RWPE1 (cell line): Measurements from ENCODE around the gene AZIN2.

ENCODE experiments used
- CTCF ChIA-PET: fragments of 350-600 bp; sonication (Branson Sonifier 250); formaldehyde crosslinking; extraction: SDS; loops from one replicate; lab custom pipeline; 2021; lab: Yijun Ruan, JAX
- POLR2A ChIA-PET: fragments of 400-600 bp; formaldehyde crosslinking; extraction: SDS; loops from one replicate; lab custom pipeline; 2020; ENCODE audit warnings: antibody characterized with exemption; ENCODE audit not compliant: low non-redundant PET; lab: Yijun Ruan, JAX
- DNase-seq: peaks from one replicate; pipeline ENCODE4 v3.0.0; 2012; ENCODE audit warnings: low spot score
- H3K27ac ChIP-seq: fragments of 450-650 bp; 2 replicates; pipeline ENCODE4 v1.5.1; 2017
- TF ChIP-seq, protein P1 (sequence below): fragments of 450-650 bp; conservative IDR thresholded peaks from 2 replicates; pipeline ENCODE4 v1.5.1; 2017; ENCODE audit warnings: low read depth, mild to moderate bottlenecking

AZIN2 gene

DNA sequence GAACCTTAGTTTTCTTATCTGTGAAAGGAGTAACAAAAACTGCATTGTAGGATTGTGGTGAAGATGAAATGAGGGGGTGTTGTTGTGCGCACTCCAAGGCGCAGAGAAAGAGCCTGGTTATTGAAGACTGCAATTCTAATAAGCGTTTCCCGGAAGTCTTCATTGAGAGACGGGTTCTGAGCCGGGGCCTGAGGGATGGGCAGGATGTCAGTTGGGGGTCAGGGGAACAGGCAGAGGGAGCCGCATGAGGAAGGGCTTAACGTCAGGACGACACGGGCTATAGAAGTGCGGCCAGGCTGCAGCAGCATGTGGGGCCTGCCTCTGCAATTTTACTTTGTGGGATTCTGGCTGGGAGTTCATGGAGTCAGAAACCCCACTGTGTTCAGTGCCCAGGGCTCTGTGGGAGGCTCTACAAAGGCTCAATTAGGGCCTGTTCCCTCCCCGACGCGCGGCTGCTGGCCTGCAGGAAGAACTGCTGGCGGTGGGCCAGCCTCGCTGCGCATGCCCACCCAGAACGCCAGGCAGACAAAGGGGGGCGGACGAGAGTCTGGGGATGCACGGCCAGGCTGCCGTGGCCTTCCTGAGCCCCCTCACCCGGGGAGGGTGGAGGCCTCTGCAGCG, 80.2 kb downstream of the AZIN2 start:
- H3K27ac ChIP-seq, result no peak overlapping the region
- ChIA-PET POLR2A (no interaction called here), CTCF (no interaction called here)
- no peak for DNase-seq
- TF ChIP-seq, protein P1, sequence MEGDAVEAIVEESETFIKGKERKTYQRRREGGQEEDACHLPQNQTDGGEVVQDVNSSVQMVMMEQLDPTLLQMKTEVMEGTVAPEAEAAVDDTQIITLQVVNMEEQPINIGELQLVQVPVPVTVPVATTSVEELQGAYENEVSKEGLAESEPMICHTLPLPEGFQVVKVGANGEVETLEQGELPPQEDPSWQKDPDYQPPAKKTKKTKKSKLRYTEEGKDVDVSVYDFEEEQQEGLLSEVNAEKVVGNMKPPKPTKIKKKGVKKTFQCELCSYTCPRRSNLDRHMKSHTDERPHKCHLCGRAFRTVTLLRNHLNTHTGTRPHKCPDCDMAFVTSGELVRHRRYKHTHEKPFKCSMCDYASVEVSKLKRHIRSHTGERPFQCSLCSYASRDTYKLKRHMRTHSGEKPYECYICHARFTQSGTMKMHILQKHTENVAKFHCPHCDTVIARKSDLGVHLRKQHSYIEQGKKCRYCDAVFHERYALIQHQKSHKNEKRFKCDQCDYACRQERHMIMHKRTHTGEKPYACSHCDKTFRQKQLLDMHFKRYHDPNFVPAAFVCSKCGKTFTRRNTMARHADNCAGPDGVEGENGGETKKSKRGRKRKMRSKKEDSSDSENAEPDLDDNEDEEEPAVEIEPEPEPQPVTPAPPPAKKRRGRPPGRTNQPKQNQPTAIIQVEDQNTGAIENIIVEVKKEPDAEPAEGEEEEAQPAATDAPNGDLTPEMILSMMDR, result no peak

DNA sequence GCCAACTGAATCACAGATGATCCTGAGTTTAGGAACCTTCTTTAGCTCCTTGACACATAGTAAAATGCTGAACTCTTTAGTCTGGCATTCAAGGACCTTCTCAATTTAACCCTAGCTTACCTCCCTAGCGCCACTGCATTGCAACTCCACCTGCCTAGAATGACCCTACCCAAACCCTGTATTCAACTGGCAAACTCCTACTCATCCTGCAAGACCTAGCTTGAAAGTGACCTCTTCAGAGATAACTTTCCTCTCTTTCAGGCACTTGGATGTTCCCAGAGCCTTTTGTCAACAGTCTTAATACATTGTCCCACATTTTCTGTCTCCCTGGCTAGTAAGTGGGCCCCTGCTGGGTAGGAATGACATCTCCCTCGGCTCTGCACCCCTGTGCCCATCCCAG, 81.2 kb downstream of the AZIN2 start:
- CTCF ChIA-PET, result interaction anchor here (0.6 kb wide), 1 partner anchor 101 kb away, joined by 5 read pairs; no protein-coding TSS in a partner anchor
- no peak overlapping the region for H3K27ac ChIP-seq
- TF ChIP-seq, protein P1, result no peak
- POLR2A ChIA-PET, result no interaction called here
- no peak for DNase-seq

DNA sequence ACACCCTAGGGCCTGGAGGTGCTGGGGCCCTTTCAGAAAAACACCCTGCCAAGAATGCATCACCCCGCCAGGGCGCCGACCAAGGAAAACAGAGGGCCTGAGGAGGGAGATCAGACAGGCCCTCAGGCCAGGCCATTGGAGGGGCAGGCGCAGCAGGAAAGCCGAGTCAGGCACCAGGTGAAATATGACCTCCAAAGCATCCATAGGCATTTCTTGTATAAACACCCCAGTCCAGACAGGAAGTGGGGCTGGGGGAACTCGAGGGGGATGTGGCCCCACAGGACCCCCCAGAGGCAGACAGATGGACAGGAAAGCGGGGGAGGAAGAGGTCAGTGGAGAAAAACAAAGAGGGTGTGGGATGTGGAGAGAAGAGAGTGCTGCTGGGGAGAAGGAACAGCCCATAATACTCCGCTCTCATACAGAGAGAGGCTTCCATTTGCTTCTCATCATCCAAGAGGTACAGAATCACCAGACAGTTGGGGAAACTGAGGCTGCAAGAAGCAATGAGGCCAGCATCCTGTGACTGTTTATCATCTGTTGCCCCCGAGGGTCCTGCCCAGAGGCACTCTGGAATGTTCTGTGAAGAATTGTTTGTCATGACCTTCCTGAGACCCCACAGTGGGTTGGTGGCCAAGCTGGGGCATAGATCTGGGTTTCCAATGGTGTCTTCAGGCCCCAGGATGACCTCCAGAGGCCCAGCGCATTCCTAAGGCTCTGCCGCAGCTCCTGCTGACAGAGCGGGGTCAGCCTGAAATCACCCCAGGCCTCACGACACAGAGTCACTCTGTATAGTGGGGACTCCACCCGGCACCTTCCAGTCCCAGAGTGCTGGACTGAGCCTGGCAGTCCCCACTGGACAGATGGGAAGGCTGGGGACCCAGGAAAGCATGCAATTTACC, 82.9 kb downstream of the AZIN2 start:
- no peak for DNase-seq
- ChIA-PET CTCF (no interaction called here), POLR2A (no interaction called here)
- TF ChIP-seq, protein P1, result no peak
- H3K27ac ChIP-seq, result no peak overlapping the region

DNA sequence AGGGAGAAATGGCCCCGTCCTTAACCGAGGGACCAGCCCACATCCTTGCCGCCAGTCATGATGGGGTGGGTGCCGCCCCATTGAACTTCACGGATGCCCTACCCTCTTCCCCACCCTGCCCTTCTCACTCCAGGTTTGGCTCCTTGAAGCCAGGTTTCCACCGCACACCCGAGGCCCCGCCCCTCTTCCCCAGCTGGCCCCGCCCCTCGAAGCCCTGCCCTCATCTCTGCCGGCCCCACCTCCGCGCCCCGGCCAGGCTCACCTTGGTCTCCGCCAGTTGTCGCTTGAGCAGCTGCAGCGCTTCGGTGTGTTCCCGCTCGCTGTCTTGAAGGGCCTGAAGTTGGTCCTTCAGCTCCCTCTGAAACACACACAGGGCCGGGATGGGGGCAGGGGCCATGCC, 84.3 kb downstream of the AZIN2 start:
- ChIA-PET CTCF (no interaction called here), POLR2A (no interaction called here)
- TF ChIP-seq, protein P1, result no peak
- H3K27ac ChIP-seq, result no peak overlapping the region
- no peak for DNase-seq

DNA sequence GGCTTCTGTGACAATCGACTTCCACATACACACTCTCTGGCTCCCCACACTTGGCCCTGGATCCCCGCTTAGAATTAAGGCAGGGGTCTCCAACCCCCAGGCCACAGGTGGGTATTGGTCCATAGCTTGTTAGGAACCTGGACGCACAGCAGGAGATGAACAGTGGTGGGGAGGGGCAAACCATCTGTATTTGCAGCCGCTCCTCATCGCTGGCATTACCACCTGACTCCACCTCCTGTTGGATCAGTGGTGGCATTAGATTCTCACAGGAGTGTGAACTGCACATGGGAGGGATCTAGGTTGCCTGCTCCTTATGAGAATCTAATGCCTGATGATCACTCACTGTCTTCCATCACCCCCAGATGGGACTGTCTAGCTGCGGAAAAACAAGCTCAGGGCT, 84.9 kb downstream of the AZIN2 start:
- POLR2A ChIA-PET, result interaction anchor here (0.5 kb wide), 1 partner anchor 201 kb away, joined by 3 read pairs; the partner anchor contains the start of gene RNF19B
- TF ChIP-seq, protein P1, result no peak
- CTCF ChIA-PET, result interaction anchor here (0.7 to 0.8 kb wide), 2 partner anchors 28 to 204 kb away, joined by 3 read pairs; no protein-coding TSS in a partner anchor
- DNase-seq, result no peak
- no peak overlapping the region for H3K27ac ChIP-seq

DNA sequence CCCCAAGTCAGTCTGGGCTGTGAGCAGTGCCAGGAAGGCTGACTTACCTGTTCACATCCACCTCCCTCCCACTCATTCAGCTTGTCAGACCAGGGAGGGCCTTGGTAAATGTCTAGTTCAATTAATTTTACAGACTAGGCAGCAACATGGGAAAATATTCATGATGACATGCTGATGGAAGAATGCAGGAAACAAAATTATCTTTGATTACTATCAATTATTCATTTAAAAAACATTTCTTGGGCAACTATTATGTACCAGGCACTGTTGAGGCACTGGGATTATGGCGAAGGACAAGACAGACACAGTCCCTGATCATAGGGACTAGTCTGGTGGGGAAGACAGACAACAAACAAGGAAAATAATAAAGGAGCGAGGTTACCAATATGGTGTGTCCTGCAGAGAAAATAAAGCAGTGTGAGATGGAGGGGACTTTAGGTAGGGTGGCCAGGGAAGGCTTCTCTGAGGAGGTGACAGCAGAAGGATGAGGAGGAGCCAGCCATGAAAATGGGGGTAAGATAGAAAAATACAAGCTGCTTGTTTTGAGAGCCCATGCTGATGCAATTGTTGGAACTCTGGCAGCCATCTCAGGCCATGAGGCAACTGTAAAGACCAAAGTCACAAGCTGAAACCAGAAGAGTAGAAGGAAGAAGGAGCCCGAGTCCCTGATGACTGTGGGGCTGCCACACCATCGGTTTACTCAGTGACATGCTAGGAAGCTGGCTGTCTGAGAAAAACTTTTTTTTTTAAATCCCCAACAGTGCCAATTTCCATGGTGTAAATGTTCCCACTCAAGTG, 86.9 kb downstream of the AZIN2 start:
- TF ChIP-seq, protein P1, result no peak
- H3K27ac ChIP-seq, result no peak overlapping the region
- no peak for DNase-seq
- ChIA-PET POLR2A (no interaction called here), CTCF (no interaction called here)
